CD14-positive monocyte (primary cell): ENCODE measurements around the gene IBA57. TPM values are rescaled to one million over a fixed set of nuclear protein-coding genes. Genes with fewer than 3 reads are reported as not detected.

ENCODE experiments used
- DNase-seq, 3 donors: peaks; one replicate each; pipeline ENCODE4 v3.0.0-alpha.2; 2011 to 2022
- H2AFZ ChIP-seq: 2 replicates; pipeline ENCODE4 v1.6.0; 2012; ENCODE audit warnings: mild to moderate bottlenecking, low read depth, low read length, inconsistent platforms; ENCODE audit not compliant: insufficient read depth, poor library complexity, severe bottlenecking
- H3K27ac ChIP-seq, 2 donors: 1 replicate in 1 of 2; 2 replicates in 1 of 2; pipeline ENCODE4 v1.5.1; 2012 to 2013; ENCODE audit warnings: low read length in 2 of 2, control low read depth in 1 of 2, inconsistent platforms in 1 of 2, low read depth in 1 of 2, mild to moderate bottlenecking in 1 of 2
- H3K27me3 ChIP-seq, 2 donors: one replicate each; pipeline versions ENCODE4 v1.6.0 to v1.6.1; 2011 to 2013; ENCODE audit warnings: low read length in 2 of 2; ENCODE audit not compliant: control insufficient read depth in 2 of 2, insufficient read depth in 2 of 2
- H3K36me3 ChIP-seq, 2 donors: replicated peaks in 1 of 2; 1 replicate in 1 of 2; 2 replicates in 1 of 2; pipeline versions ENCODE4 v1.5.1 to v1.6.1; 2012 to 2013; ENCODE audit warnings: low read length in 2 of 2, control low read depth in 1 of 2, inconsistent platforms in 1 of 2, mild to moderate bottlenecking in 1 of 2; ENCODE audit not compliant: insufficient read depth in 2 of 2, control insufficient read depth in 1 of 2
- H3K4me1 ChIP-seq, 2 donors: 1 replicate in 1 of 2; 2 replicates in 1 of 2; pipeline versions ENCODE4 v1.5.1 to v1.6.1; 2012 to 2013; ENCODE audit warnings: low read length in 2 of 2, control low read depth in 1 of 2, inconsistent platforms in 1 of 2, mild to moderate bottlenecking in 1 of 2, moderate library complexity in 1 of 2; ENCODE audit not compliant: insufficient read depth in 2 of 2, control insufficient read depth in 1 of 2
- H3K4me2 ChIP-seq: replicated peaks from 2 replicates; pipeline ENCODE3; 2012; ENCODE audit warnings: low read length, moderate library complexity, mild to moderate bottlenecking; ENCODE audit not compliant: poor library complexity, severe bottlenecking; ENCODE audit errors: extremely low read depth
- H3K4me3 ChIP-seq, 3 experiments: fragments of 200-600 bp in 1 of 3; sonication (generic) in 1 of 3; replicated peaks in 1 of 3; 1 replicate in 2 of 3; 2 replicates in 1 of 3; pipeline ENCODE4 v1.5.1; 2011 to 2013; ENCODE audit warnings: low read length in 3 of 3, mild to moderate bottlenecking in 3 of 3, control low read depth in 2 of 3, low read depth in 2 of 3, inconsistent platforms in 1 of 3, moderate library complexity in 1 of 3
- H3K79me2 ChIP-seq: 2 replicates; pipeline ENCODE4 v1.6.0; 2012; ENCODE audit warnings: mild to moderate bottlenecking, control low read depth, inconsistent platforms, low read length, moderate library complexity; ENCODE audit not compliant: insufficient read depth
- H3K9ac ChIP-seq: 2 replicates; pipeline ENCODE4 v1.6.0; 2017; ENCODE audit warnings: low read length, mild to moderate bottlenecking; ENCODE audit not compliant: insufficient read depth, poor library complexity, severe bottlenecking
- H3K9me3 ChIP-seq, 2 donors: replicated peaks in 1 of 2; 1 replicate in 1 of 2; 2 replicates in 1 of 2; pipeline versions ENCODE4 v1.5.1 to v1.6.1; 2012 to 2013; ENCODE audit warnings: low read length in 2 of 2, control low read depth in 1 of 2; ENCODE audit not compliant: control insufficient read depth in 1 of 2, insufficient read depth in 1 of 2
- H4K20me1 ChIP-seq: 2 replicates; pipeline ENCODE4 v1.6.0; 2012; ENCODE audit warnings: mild to moderate bottlenecking, low read length, control low read depth, moderate library complexity; ENCODE audit not compliant: insufficient read depth
- H3K27ac Mint-ChIP-seq, 7 donors: one replicate each; pipeline ENCODE4 v1.8.0; 2020; ENCODE audit warnings: mild to moderate bottlenecking in 7 of 7, mixed read lengths in 7 of 7, moderate library complexity in 6 of 7, inconsistent platforms in 2 of 7
- H3K27me3 Mint-ChIP-seq, 3 donors: one replicate each; pipeline ENCODE4 v1.8.0; 2021 to 2022; ENCODE audit warnings: low read depth in 3 of 3, mild to moderate bottlenecking in 3 of 3, mixed read lengths in 3 of 3, moderate library complexity in 3 of 3, inconsistent platforms in 1 of 3
- H3K36me3 Mint-ChIP-seq, 2 donors: one replicate each; pipeline ENCODE4 v1.8.0; 2020; ENCODE audit warnings: mixed read lengths in 2 of 2, inconsistent platforms in 1 of 2, mild to moderate bottlenecking in 1 of 2
- H3K4me1 Mint-ChIP-seq: one replicate; pipeline ENCODE4 v1.8.0; 2020; ENCODE audit warnings: mild to moderate bottlenecking, mixed read lengths
- H3K4me3 Mint-ChIP-seq, 2 donors: one replicate each; pipeline ENCODE4 v1.8.0; 2020; ENCODE audit warnings: mild to moderate bottlenecking in 2 of 2, mixed read lengths in 2 of 2, moderate library complexity in 1 of 2
- H3K9me3 Mint-ChIP-seq, 7 donors: one replicate each; pipeline ENCODE4 v1.8.0; 2020 to 2022; ENCODE audit warnings: mixed read lengths in 7 of 7, mild to moderate bottlenecking in 6 of 7, moderate library complexity in 6 of 7, inconsistent platforms in 2 of 7
- WGBS: methylation state at CpG from one replicate; pipeline ENCODE4 v1.1.5; 2013; ENCODE audit warnings: missing lambda C conversion rate; ENCODE audit not compliant: insufficient coverage; 5-methylcytosine and 5-hydroxymethylcytosine counted together
- intact Hi-C, 2 donors: fragments of 100-400 bp; cut with micrococcal nuclease; formaldehyde crosslinking; loops; one replicate each; pipeline versions ENCODE4 v1.15.0 to v1.15.1; 2023
- polyA plus RNA-seq, 3 donors: library from polyadenylated mRNA; depleted of rRNA in 1 of 3; unstranded in 2 of 3; stranded (reverse) in 1 of 3; fragments of 300-500 nt in 2 of 3; fragments of >200 nt in 1 of 3; fragmentation: Illumina TruSeq in 2 of 3; gene quantifications; 1 replicate in 2 of 3; 2 replicates in 1 of 3; pipeline ENCODE4 v1.2.3, GENCODE V29; 2012 to 2021
- TF ChIP-seq, protein P1 (sequence below): fragments of 200-600 bp; IDR thresholded peaks from one replicate; pipeline ENCODE4 v1.8.0; 2022; ENCODE audit warnings: antibody characterized with exemption, mild to moderate bottlenecking

The IBA57 gene
- polyA plus RNA-seq, 3 donors, result 1.6 to 2.1 (median 1.7) TPM

DNA sequence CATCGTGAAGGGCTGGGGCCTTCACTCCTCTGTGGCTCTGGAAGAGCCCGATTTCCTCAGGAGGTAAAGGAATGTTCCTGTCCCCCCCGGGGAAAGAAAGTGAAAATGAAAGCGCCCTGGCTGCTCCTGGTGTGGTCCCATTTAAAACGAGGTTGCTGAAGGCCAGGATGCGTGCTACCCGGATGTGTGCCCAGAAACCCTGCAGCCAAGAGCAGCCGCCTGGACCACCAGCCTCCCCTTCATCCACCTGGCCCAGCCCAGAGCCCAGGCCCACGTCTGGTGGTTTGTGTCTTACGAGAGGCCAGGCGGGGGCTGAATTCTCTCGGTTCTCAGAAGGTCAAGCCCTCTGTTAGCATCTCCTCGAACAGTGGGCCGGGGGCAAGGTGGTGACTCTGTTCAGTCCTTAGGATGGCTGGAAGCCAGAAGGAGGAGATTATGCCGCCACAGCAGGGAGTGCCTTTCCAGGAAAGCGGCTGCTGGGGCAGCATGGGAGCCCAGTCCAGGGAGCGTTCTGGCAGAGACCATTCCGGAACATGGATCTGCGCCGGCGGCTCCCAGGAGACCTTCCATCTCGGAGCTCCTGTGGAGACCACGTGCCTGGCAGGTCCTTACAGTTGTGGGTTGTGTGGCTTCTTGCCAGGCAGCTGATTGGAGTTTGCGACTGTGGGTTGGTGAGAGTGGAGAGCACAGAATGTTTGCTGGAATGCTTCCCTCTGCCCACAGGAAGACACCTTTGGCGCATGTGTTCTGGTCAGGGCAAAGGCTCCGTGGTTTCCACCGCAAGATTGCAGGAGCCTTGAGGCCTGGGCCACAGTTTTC is 24.2 kb upstream of the IBA57 start:
- Mint-ChIP-seq H3K27ac (peak overlapping the region; percentile 85 to 99 (median 98)), H3K27me3 (peaks cover 0 to 7% (median 2%) of the 10 kb centered on the region in 3 donors), H3K4me3 (peak overlapping the region; percentile 93 to 94), H3K36me3 (peaks cover 11 to 31% of the 10 kb centered on the region in 2 donors), H3K4me1 (peaks cover 42% of the 10 kb centered on the region), H3K9me3 (no peaks in the 10 kb centered on the region)
- intact Hi-C loops, result loop anchor here in 1 of 2 donors (2.0 to 5.0 kb wide), 2 partner anchors 23 to 34 kb away; partner anchors contain the start of genes IBA57 and MRPL55
- Histone ChIP-seq H3K36me3 (peaks cover 10 to 14% of the 10 kb centered on the region in 2 donors), H3K4me3 (peak overlapping the region; percentile 72 to 97 (median 76)), H3K4me2 (peak overlapping the region; percentile 97), H3K9me3 (no peaks in the 10 kb centered on the region), H3K9ac (peak overlapping the region; percentile 96), H4K20me1 (peaks cover 61% of the 10 kb centered on the region), H3K27ac (peak overlapping the region; percentile 90 to 92), H3K79me2 (peaks cover 62% of the 10 kb centered on the region), H2AFZ (no peak overlapping the region), H3K27me3 (no peaks in the 10 kb centered on the region), H3K4me1 (peaks cover 27 to 38% of the 10 kb centered on the region in 2 donors)
- DNase-seq, result peak in 2 of 3 donors; percentile 10 to 17
- 52% methylated on average over 21 of the region's 27 CpGs for WGBS
- TF ChIP-seq, protein P1, sequence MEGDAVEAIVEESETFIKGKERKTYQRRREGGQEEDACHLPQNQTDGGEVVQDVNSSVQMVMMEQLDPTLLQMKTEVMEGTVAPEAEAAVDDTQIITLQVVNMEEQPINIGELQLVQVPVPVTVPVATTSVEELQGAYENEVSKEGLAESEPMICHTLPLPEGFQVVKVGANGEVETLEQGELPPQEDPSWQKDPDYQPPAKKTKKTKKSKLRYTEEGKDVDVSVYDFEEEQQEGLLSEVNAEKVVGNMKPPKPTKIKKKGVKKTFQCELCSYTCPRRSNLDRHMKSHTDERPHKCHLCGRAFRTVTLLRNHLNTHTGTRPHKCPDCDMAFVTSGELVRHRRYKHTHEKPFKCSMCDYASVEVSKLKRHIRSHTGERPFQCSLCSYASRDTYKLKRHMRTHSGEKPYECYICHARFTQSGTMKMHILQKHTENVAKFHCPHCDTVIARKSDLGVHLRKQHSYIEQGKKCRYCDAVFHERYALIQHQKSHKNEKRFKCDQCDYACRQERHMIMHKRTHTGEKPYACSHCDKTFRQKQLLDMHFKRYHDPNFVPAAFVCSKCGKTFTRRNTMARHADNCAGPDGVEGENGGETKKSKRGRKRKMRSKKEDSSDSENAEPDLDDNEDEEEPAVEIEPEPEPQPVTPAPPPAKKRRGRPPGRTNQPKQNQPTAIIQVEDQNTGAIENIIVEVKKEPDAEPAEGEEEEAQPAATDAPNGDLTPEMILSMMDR, result no peak

DNA sequence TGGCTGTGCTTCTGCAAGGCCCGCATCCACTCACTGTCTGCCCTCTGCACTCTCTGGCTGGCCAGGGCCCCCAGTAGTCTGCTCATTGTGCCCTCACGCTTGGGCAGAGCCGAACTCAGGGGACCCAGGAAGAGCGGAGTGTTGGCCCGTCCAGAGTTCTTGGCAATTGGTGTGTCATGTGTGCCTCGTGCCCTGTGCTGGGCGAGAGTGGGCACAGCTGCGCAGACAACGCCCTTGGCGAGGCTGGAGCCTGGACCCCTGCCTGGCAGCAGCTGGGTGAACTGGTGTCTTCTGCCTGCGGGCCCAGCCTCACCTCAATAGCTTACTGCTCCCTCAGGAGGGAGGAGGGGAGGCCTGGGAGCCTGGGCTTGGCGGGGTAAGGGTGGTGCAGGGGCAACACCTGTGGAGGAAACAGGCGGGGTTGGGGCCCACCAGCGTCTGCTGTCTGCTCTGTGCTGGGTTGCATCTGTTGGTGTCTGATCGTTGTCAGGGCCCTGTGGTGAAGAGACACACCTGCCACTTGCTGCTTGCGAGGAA is 23.4 kb upstream of the IBA57 start:
- H3K27me3 Mint-ChIP-seq, result peaks cover 0 to 6% (median 1%) of the 10 kb centered on the region in 3 donors
- Histone ChIP-seq H3K36me3 (peaks cover 18 to 22% of the 10 kb centered on the region in 2 donors), H3K4me1 (peaks cover 27 to 38% of the 10 kb centered on the region in 2 donors), H2AFZ (no peak overlapping the region), H3K9ac (no peak overlapping the region), H3K4me2 (peak overlapping the region; percentile 97), H3K9me3 (no peaks in the 10 kb centered on the region), H3K27ac (no peak overlapping the region), H3K27me3 (no peaks in the 10 kb centered on the region), H4K20me1 (peaks cover 69% of the 10 kb centered on the region), H3K79me2 (peaks cover 64% of the 10 kb centered on the region), H3K4me3 (peak overlapping the region in 1 of 3 experiments; percentile 97)
- H3K36me3 Mint-ChIP-seq, result peaks cover 13 to 39% of the 10 kb centered on the region in 2 donors
- peak overlapping the region in 4 of 7 donors; percentile 57 to 99 (median 78) for H3K27ac Mint-ChIP-seq
- peaks cover 41% of the 10 kb centered on the region for H3K4me1 Mint-ChIP-seq
- WGBS, result 86% methylated on average over 8 of the region's 16 CpGs
- DNase-seq, result no peak
- TF ChIP-seq, protein P1, result no peak
- H3K4me3 Mint-ChIP-seq, result no peak overlapping the region
- no peaks in the 10 kb centered on the region for H3K9me3 Mint-ChIP-seq
- intact Hi-C loops, result loop anchor here in 1 of 2 donors (5.0 kb wide), 1 partner anchor 35 kb away; the partner anchor contains the start of gene MRPL55
